Stimulated activated CD4-positive, alpha-beta T cell treated with anti-CD3 and anti-CD28 coated beads, Interleukin-15, amount 100 ng/mL, for 48 hours (primary cell): ENCODE results near the gene KIAA0930.
"Not testable (repeated sequence)": the region's sequence is repeated elsewhere in the genome, so short reads cannot be mapped to it uniquely, and the experiment has no call there.

ENCODE experiments used
- DNase-seq, 2 donors: peaks; one replicate each; pipeline ENCODE4 v3.0.0-alpha.2; 2020; ENCODE audit warnings: low read depth in 2 of 2

The KIAA0930 gene

DNA sequence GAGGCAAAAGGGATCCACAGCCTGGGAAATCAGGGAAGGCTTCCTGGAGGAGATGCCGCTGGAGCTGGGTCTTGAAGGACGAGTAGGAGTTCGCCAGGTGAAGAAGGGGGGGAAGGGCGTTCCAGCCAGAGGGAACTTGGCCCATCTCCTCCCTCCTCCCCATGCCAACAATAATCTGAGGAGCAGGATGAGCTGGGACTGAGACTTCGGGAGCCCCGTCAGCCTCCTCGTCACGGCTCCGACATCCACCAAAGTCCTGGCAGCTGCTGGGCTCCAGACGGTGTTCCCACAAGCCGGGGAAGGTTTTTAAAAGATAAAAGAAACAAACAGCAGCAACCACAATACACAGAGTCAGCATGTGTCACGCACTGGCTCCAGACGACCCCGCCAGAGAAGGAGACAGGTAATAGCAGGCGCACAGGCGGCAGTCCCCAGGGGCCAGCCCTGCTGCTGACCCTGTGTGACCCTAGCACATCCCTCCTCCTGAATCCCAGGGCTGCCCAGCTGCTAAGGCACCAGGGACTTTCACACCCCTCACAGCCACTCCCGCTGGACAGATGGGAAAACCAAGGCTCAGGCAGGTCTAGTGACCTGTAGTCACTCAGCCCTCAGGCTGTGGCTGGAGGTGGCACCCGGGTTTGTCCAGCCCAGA, 39.7 kb downstream of the KIAA0930 start:
- no peak for DNase-seq

DNA sequence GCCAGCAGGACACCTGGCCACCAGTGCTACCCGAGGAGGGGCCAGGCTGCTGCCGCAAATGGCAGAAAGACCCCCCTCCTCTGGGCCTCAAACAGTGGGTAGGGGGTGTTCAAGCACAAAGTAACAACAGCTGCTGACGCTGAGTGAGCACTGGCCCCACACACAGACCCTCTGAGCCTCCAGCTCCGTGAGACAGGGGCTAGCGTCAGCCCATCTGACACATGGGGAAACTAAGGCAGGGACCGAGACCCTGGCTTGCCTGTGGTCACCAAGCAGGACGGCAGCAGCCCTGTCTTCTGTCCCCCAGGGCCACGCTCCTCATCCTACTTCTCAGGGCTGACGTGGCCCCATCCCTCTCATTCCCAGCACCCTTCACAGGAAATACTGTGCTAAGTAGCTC, 40.5 kb downstream of the KIAA0930 start:
- no peak for DNase-seq

DNA sequence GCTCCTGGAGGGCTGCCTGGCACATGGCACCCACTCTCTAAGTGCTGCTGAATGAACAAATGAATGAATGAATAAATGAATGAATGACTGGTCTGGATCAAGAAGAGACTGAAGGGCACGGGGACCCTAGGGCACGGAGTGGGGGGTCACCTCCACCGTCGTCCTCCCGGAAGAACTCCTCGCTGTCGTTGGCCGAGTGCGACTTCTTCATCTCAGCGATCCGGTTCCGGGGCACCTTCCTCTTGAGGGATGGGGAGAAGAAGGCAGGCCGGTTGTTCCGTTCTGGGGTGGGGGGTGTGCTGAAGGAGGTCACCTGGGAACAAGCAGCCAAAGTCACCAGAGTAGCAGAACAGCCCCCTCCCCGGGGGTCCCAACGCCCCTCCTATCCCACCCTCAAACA, 41.0 kb downstream of the KIAA0930 start:
- no peak for DNase-seq

DNA sequence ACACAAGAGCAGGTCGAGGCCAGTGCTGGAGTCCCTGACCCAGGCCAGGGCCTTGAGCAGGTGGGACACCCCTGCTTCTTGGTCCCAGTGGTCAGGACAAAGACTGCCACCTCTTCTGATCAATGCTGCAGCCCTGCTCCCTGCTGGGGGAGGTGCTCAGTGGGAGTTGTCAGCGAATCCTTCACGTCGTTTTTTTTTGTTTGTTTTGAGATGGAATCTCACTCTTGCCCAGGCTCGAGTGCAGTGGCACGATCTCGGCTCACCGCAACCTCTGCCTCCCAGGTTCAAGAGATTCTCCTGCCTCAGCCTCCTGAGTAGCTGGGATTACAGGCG, 42.3 kb downstream of the KIAA0930 start:
- DNase-seq: no peak

DNA sequence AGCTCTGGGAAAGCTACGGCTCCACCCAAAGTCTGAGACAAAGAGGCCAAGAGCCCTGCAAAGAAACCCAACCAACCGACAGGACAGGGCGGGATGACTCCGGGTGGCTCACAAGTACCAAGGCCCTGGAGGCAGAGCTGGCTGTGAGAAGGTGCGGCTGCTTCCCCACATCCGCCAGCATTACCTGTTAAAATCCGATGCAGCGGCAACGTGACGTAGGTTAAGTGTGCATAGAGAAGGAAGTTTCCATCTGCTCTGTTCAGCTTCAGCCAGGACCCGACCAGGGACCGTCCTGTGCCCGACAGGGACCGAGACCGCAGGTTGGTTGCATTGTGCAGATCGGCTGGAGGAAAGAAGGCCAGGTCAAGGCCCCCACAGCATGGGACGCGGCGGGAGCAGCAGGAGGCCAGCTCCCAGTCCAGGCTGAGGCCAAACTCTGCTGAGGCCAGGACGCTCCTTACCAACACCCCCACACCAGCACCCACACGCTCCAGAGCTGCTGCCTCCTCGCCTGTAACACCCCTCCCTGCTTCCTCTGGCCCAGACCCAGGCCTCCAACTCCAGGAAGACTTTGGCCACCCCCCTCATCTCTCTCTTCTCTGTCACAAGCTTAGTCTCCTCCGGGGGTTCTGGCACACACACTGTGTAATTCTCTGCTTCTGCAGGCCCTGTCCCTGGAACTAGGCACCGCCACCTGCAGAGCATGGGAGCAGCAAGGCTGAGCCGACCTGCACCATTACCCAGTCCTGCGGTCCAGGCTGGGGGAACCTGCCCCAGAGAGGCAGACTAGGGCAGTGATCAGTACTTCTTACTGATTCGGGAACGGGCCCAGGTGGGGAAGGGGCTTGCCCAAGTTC, 42.9 kb downstream of the KIAA0930 start:
- DNase-seq: no peak

DNA sequence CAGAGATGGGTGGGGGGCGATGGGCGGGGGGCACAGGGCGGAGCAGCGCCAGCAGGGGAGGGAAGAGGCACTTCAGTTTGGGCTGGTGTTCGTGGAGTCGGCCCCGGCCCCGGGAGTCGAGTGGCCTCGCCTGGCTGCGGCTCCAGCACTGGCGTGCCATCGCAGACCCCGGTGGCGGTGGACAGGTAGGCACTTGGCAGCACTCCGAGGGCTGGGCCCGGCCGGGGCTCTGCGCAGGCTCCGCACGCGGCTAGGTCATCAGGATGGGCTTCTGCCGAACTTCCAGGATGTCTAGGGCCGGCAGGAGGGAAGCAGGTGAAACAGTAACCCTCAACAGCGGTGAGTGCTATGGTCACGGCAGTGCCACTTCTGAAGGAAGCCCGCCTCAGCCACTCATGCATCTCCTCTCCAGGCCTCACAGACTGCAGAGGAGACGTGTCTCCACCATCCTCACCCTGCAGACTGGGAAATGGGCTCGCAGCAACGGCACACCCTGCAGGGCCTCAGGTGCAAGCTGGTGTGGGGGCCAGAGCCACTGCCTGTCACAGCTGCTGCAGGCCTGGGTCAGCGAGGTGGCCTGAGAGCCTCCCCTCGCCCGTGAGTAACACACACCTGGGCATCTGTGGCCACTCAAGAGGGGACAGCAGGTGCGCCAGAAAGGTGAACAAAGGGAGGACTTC, 43.6 kb downstream of the KIAA0930 start:
- no peak for DNase-seq

DNA sequence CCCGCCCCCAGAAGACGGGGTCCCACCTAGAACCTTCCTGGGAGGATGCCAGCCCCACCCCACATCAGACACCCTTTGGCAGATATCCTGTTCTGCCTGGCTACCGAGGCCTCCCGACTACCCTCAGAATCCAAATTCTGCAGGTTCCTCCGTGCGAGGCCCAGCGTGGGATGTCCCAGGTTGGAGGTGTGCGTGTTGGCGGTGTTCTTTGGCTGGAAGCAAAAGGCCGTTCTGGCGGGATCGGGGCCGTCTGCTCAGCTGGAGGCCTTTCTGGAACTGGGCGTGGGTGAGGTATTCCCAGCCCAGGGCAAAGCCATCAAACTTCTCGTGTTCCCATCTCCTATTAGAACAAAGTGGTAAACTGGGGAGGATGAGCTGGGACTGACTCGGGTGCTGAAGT, 44.4 kb downstream of the KIAA0930 start:
- DNase-seq: no peak

DNA sequence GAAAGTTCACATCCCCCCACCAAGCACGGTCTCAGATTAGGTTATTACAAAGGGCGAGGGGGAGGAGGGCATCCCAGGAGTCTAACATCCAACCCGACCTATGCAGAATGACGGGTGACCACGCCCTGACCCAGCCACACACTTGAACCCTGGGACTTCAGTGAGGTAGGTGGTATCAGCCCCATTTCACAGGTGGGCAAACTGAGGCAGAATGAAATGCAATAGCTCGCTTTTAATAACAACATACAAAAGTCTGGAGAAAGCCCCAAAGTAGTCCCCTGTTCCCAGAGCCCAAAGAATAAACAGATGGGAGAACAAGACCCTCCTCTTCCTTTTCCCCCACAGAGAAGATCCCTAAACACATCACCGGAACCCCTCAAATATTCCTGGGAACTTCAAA, 45.1 kb downstream of the KIAA0930 start:
- no peak for DNase-seq

DNA sequence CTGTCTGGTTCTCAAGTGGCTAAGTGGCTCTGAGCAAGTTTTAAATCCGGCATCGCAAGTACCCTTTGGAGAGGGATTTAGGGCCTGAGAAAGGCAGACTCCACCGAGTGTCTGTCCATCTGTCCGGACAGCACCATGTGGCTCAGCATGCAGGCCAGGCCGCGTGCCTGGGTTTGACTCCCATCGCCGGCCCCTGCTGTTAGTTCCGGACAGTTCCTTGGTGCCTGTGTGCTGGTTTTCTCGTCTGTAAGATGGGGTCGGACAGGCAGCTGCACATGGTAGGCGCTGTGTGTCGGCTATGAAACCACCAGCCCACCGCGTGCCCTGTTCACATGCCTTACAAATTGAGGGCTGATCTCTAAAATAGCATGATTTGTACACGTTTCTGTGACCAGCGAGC, 46.0 kb downstream of the KIAA0930 start:
- DNase-seq: no peak

DNA sequence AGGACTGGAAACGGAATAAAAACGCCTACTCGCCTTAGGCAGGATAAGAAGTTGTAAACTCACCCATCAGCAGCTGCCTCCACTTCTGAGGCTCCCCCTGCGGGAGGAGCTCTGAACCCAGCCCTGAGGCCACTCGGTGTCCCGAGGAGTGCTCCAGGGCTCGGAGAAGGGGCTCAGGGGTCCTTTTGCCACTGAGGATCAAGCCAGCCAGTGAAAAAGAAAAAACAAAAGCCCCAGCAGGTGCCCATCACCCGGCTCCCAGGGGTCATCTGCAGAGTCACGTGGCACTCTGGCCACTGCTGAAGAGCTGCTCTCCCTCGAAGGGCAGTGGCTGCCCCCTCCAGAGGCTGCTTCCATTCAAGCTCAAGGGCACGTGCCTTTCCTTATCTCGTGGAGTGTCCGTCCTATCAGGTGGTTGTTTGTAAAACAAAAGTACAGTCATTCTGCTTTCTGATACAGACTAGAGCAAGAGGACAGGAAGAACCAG, 48.0 kb downstream of the KIAA0930 start:
- no peak for DNase-seq

DNA sequence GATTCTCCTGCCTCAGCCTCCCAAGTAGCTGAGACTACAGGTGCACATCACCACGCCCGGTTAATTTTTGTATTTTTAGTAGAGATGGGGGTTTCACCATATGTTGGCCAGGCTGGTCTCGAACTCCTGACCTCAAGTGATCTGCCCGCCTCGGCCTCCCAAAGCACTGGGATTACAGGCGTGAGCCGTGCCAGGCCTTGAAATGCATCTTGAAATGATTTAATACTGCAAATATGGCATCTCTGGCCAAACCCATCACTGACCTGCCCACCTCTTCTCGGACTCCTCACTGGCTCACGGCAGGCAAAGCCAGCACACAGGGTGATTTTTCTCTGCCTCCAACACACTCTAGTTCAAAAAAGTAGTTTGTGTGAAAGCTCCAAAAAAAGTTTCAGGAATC, 48.9 kb downstream of the KIAA0930 start:
- not testable (repeated sequence) for DNase-seq

DNA sequence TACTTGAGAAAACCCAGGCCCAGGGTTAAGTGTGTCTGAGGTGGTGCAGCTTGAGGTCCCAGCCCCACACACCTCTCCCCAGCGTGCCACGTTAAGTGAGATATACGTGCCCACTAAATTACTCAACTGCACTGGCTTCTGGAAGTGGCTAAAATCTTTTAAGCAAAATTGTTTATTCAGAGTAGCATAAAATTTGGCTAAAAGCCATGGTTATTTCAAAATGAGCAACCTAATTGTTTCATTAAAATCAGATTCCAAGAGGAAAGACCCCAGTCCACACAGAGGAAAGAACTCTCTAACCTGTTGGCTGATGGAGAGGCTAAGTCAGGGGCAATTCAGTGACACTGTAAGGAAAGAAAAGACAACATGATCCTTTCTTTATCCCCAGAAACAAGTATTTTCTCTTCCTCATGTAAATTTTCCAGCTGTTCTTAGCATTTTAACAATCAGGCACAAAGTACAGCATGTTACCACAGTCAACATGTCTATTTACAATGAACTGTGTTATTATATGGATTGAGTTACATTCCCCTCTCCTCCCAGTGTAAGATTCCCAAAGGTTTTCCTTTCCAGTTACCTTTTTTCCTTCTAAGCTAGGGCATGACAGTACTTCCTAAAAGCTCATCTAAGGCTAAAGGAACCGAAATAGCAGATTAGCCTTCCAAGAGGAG, 50.4 kb downstream of the KIAA0930 start:
- DNase-seq: no peak

DNA sequence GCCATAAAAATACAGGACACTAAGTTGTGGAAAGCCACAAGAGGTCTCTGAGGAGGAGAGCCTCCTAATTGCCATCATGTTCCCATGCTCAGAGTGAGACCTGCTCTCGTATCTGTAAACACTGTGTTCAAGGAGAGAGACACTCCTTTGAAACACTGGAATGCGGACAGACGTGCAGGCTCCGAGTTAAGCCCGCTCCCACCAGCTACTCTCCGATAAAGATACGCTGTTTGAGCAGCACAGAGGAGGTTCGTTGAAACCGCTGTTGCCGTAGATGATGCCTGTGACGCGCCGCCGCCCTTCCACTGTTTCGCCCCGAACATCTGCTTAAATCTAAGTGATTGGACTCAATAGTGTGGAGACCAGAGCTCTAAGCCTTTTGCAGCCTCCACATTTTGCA, 51.9 kb downstream of the KIAA0930 start:
- no peak for DNase-seq

DNA sequence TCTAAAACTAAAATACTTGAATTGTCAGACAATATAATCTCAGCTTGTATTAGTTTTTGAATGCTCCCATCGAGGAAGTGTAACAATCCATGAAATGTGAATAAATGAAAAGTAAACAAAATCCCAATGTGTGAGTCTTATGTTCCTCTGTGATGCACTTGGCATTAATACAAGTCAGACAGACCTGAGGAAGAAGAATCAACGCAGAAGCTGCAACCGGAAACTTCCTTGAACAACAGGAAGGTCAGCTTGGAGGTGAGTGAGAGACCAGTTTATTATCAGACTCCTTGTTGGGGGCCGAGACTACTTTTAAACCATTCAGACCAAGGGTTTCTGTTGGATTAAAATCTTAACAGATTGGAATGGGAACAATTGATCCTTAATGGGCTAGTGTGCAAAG, 52.8 kb downstream of the KIAA0930 start:
- no peak for DNase-seq

DNA sequence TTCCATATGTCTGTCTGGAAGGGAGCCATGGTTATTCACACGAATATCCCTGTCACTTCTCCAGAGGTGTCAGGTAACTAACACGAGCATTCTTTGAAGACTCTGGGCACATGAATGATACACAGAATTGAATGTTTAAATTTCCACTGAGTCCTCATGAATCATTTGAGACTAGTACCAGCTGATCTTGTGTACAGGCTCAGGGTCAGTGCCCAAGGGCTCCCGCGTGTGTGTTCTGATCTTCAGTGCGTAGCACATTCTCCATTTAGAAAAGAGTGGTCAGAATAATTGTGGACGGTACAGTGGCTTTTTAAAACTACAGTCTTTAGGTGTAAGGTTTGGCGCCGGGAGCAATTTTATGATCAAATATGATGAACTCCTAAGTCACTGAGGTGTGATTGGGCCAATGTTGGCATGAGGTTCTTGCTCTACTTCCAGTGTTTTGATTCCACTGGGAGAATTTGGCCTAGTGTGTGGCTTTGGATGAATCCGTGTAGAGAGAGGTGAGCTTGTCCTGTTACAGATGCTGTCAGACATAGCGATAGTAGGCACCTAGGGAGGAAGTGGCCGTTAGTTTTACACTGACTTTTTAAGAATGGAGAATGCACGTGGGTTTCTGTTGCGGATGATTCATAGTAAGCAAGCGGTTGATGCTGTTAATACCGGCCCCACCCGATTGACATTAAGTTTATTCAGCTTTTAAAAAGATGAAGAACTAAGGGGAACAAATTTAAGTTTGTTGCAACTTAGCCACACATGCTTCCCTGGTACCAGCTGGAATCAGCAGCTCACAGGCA, 54.8 kb downstream of the KIAA0930 start:
- DNase-seq: no peak

DNA sequence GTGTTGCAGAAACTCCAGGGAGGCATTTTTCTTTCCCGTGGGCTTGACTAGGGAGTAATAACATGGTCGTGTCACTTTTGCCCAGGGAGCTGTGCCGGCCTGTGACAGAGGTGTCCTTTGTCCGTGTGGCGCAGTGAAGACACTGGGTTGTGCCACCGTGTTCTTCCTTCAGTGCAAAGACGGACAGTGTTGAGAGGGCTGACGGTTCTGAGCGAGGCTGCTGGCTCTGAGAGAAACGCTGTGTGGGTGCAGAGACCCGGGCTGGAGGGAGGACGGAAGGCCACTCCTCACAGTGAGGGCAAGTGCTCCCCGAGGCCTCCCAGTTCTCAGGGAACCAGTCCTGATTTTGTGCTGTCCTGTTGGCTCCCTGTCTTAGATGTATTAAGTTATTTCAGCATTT, 56.7 kb downstream of the KIAA0930 start:
- DNase-seq: no peak

DNA sequence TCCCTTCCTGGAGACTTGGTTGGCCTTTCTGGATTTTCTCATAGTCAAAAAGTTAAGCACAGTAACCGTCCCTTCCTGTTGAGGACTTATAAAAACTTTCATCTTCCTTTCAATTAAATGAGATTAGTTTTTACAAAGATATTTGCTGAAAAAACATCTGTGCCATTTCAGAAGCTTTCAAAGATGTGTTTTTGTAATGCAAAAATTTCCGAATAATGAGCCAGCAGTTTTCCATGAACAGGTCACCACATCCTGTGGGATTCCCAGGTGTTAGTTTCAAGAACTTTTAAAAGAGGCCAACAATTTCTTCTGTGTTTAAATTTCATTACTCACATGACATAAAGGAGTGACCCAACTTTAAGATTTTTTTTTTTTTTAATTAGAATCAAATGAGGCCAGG, 58.9 kb downstream of the KIAA0930 start:
- no peak for DNase-seq

DNA sequence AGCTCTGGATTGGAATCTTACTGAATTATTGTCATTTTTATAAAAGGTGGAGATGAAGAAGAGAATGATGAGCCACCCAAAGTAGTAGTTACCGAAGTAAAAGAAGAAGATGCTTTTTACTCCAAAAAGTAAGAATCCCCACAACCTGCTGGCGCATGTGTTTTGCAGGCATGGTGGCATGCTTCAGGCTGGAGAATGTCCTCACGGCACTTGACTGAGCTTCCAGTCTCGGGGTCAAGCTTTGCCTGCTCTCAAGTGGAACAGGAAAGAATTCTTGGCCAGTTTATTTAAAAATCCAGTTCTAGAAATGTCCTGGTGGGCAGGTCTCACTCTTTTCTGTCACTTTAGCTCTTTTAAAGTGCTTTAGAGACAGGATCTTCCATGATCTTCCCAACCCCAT, 59.5 kb downstream of the KIAA0930 start:
- no peak for DNase-seq

DNA sequence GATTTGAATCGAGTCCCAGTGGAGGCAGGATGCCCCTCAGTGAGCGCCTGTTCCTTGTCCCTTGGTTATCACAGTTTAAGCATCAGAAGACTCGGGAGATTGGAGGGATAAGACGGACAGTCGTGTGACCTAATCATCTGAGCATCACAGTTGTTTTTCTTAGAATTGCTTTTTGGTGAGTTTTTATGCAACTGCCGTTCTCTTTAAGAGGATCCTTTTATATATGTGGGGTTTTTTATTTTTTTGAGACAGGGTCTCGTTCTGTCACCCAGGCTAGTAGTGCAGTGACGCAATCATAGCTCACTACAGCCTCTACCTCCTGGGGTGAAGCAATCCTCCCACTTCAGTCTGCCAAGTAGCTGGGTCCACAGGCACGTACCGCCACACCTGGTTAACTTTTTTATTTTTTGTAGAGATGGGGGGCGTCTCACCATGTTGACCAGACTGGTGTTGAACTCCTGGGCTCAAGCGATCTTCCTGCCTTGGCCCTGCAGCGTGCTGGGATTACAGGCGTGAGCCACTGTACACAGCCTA, 60.5 kb downstream of the KIAA0930 start:
- DNase-seq: no peak

DNA sequence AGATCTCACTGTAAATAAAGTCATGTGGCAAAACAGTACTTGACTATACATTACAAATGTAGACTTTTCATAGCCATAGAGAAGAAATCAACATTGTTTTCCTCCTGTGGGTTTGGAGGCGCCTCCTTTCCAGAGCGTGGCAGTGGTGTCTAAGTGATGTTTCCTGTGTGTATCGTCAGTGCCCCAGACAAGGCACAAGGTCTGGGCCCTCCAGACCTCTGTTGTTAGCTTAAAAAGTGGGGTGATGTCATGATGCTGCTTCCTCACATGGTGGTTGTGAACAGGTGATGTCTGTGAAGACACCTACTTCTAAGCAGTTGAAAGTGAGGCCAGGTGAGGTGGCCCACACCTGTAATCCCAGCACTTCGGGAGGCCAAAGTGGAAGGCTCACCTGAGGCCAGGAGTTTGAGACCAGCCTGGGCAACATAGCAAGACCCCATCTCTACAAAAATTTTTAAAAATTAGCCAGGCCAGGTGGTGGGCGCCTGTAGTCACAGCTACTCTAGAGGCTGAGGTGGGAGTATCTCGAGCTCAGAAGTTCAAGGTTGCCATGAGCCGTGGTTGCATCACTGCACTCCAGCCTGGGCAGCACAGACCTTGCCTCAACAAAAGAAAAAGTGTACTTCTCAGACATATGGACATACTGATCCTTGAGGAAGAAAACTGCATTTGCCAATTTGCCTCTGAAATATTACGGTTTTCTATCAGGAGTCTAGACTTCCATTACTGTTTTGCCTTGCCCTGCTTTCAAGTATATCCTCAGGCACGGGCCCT, 61.2 kb downstream of the KIAA0930 start:
- DNase-seq: no peak
